Activated CD4-positive, alpha-beta T cell treated with anti-CD3 and anti-CD28 coated beads, Interleukin-2, amount 10 ng/mL, durations not matched to agents 24 days and 14 days (primary cell): ENCODE measurements around the gene ZFHX3. TPM values are rescaled to one million over a fixed set of nuclear protein-coding genes. Genes with fewer than 3 reads are reported as not detected.

Source experiments
- DNase-seq: peaks from one replicate; pipeline ENCODE4 v3.0.0; 2022
- H3K27ac Mint-ChIP-seq: one replicate; pipeline ENCODE4 v1.8.0; 2022; ENCODE audit warnings: mild to moderate bottlenecking, mixed read lengths
- H3K27me3 Mint-ChIP-seq: one replicate; pipeline ENCODE4 v1.8.0; 2022; ENCODE audit warnings: mixed read lengths
- H3K36me3 Mint-ChIP-seq: one replicate; pipeline ENCODE4 v1.8.0; 2022; ENCODE audit warnings: low read depth, mild to moderate bottlenecking, mixed read lengths
- H3K4me1 Mint-ChIP-seq: one replicate; pipeline ENCODE4 v1.8.0; 2021; ENCODE audit warnings: mixed read lengths
- H3K4me3 Mint-ChIP-seq: one replicate; pipeline ENCODE4 v1.8.0; 2022; ENCODE audit warnings: mild to moderate bottlenecking, moderate library complexity, mixed read lengths
- H3K9me3 Mint-ChIP-seq: one replicate; pipeline ENCODE4 v1.8.0; 2021; ENCODE audit warnings: mixed read lengths
- intact Hi-C: fragments of 100-400 bp; cut with micrococcal nuclease; formaldehyde crosslinking; loops from one replicate; pipeline ENCODE4 v1.15.1; 2023
- total RNA-seq: library from RNA; stranded (reverse); gene quantifications from 2 replicates; pipeline ENCODE4 v1.2.3, GENCODE V29; 2022

Gene ZFHX3
- total RNA-seq, 1 donor from 2014 or later, result 0.49 TPM

DNA sequence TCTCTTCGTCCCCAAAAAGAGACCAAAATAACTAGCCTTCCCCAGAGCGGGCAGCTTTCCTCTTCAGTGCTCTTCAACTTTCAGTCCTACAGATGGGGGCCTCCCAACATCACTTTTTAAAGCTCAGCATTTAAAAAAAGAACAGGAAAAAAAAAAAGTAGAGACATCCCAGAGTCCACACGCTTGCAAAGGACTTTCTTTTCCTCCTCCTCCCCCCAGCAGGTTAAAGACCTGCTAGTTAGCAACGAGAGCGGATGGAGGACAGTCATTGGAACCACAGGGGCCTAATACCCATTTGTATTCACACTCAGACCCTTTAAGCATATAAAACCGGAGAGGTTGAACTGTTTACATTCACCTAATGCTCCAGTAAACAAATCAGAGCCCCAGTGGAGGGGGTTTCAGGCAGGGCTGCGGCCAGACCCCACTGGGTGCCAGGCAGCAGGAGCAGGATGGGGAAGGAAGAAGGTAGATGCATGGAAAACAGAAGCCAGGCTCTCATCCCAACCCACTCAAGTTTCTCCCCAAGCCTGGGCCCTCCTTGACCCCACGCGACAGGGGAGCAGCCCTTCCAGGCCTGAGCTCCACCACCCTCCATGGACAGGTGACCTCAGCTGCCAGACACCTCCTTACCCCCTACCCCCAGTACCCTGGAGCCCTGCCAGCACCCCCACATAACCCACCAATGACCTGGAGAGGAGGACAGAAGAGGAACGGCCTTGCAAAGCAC is 15.2 kb downstream of the ZFHX3 start:
- no peaks in the 10 kb centered on the region for H3K36me3 Mint-ChIP-seq
- intact Hi-C loops, result no loop called here
- no peak overlapping the region for H3K27ac Mint-ChIP-seq
- H3K4me1 Mint-ChIP-seq, result peaks cover 2% of the 10 kb centered on the region
- peaks cover 40% of the 10 kb centered on the region for H3K27me3 Mint-ChIP-seq
- H3K9me3 Mint-ChIP-seq, result no peaks in the 10 kb centered on the region
- DNase-seq, result no peak
- H3K4me3 Mint-ChIP-seq, result no peak overlapping the region

DNA sequence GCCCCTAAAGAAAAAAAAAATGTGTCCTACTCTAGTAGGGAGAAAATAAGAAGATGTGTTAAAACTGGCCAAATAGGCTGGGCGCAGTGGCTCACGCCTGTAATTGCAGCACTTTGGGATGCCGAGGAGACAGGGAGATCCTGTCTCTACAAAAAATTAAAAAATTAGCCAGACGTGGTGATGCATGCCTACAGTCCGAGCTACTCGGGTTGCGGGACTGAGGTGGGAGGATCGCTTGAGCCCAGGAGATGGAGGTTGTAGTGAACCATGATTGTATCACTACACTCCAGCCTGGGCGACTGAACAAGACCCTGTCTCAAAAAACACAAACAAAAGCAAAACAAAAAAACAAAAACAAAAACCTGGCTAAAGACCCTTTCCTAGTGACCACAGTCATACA is 15.9 kb downstream of the ZFHX3 start:
- Mint-ChIP-seq H3K36me3 (no peaks in the 10 kb centered on the region), H3K27ac (no peak overlapping the region), H3K4me3 (no peak overlapping the region), H3K4me1 (peaks cover 2% of the 10 kb centered on the region), H3K27me3 (peaks cover 33% of the 10 kb centered on the region), H3K9me3 (no peaks in the 10 kb centered on the region)
- no peak for DNase-seq
- intact Hi-C loops, result no loop called here

DNA sequence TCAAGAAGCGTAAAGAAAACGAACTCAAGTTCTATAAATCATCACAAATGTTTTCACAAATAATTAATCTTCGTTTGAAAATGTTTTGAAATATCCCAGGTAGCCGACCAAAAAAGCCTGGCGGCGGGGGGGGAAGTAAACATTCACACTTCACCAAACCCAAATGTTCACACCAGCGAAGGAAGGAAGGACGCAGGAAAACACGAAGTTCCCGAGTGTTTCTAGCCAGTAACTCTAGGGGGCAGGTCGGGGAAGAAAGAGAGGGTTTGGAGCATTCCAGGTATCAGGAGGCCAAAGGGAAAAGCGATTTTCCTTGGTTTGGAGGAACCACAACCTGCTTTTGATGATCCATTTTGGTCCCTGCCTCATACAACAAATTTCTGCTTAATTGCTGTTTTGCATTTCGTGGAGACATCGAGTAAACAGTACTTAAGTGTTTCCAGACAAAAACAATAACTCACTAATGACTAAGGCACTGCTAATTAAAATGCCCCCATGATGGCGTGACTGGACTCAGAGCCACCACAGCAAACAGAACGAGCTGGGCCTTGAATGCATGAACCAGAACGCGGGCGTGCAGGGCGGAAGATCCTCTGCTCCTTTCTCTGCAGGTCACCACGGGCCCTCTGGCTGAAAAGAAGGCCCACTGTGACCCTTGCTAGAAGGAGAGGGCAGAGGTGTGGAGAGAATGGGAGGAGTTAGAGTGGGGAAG is 16.6 kb downstream of the ZFHX3 start:
- H3K9me3 Mint-ChIP-seq, result no peaks in the 10 kb centered on the region
- intact Hi-C loops, result no loop called here
- no peak overlapping the region for H3K27ac Mint-ChIP-seq
- peaks cover 29% of the 10 kb centered on the region for H3K27me3 Mint-ChIP-seq
- no peak overlapping the region for H3K4me3 Mint-ChIP-seq
- H3K36me3 Mint-ChIP-seq, result no peaks in the 10 kb centered on the region
- DNase-seq, result no peak
- peaks cover 2% of the 10 kb centered on the region for H3K4me1 Mint-ChIP-seq

DNA sequence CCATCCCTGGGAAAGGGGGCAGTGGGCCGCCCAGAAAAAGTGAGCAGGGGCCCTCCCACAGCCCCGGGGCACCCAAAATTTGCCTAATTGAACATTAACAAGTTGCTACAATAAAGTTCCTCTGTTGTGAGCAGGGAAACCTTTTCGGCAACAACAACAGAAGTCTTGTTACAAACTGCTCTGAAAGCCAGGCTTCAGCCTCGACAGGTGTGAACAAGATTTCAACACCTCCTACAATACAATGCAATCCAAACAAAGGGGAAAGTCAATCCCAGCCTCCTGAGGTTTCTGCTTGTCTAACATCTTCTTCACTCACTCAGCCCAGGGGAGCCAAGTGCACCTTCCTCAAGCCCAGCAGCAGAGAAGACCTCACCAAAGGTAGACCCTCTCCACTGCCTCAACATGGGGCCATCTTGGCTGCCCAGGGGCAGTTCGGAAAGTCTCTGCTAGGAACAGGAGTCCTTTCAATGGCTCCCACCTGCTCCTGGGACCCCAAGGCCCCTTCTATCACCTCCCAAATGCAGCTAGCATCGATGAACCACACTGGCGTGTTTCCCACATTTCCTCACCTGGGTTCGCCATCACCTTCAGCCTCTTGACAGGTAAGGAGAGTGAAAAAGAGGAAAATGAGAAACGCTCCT is 19.1 kb downstream of the ZFHX3 start:
- intact Hi-C loops, result no loop called here
- H3K4me3 Mint-ChIP-seq, result no peak overlapping the region
- H3K9me3 Mint-ChIP-seq, result no peaks in the 10 kb centered on the region
- DNase-seq, result no peak
- H3K36me3 Mint-ChIP-seq, result no peaks in the 10 kb centered on the region
- peaks cover 12% of the 10 kb centered on the region for H3K27me3 Mint-ChIP-seq
- peaks cover 2% of the 10 kb centered on the region for H3K4me1 Mint-ChIP-seq
- H3K27ac Mint-ChIP-seq, result no peak overlapping the region

DNA sequence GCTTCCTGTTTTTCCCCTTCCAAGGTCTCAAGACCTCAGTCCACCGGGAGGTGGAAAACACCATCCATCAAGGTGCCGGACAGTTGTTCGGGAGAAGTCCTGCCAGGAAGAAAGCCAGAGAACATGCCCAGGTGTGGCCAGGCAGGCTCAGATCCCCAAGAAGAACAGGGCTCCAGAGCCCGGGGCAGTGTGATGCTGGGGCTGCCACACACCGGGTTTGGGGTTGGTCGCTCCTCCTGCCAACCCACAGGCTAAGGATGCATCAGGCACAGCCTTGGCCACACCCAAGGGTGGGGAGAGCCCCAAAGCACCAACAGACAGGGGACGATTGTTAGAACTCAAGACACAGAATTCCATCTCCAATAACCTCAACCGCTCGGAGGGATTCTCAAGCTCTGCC is 19.7 kb downstream of the ZFHX3 start:
- Mint-ChIP-seq H3K36me3 (no peaks in the 10 kb centered on the region), H3K27me3 (peaks cover 12% of the 10 kb centered on the region), H3K4me3 (no peak overlapping the region), H3K27ac (no peak overlapping the region), H3K4me1 (peaks cover 2% of the 10 kb centered on the region), H3K9me3 (no peaks in the 10 kb centered on the region)
- intact Hi-C loops, result no loop called here
- DNase-seq, result no peak

DNA sequence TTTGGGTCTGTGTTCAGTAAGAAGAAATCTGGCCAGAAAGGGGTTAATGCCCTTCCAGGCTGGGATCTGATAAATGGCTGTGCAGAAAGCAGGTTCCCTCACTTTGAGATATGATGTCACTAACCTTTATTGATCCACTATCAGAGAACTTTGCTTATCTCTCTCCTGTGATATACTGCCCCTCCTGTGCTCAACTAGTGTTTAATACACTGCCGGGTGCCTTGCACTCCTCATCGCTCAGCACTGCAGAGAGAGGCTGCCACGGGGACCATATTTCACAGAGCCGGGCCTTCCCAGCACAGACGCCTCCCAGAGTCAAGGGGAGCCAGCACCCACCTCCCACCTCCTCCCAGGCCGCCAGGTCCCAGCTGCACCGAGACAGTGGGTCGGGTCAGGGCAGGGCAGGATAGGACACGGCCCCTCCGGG is 20.2 kb downstream of the ZFHX3 start:
- intact Hi-C loops, result no loop called here
- H3K9me3 Mint-ChIP-seq, result no peaks in the 10 kb centered on the region
- peaks cover 12% of the 10 kb centered on the region for H3K27me3 Mint-ChIP-seq
- H3K36me3 Mint-ChIP-seq, result no peaks in the 10 kb centered on the region
- H3K4me3 Mint-ChIP-seq, result no peak overlapping the region
- H3K27ac Mint-ChIP-seq, result no peak overlapping the region
- DNase-seq, result no peak
- peaks cover 2% of the 10 kb centered on the region for H3K4me1 Mint-ChIP-seq

DNA sequence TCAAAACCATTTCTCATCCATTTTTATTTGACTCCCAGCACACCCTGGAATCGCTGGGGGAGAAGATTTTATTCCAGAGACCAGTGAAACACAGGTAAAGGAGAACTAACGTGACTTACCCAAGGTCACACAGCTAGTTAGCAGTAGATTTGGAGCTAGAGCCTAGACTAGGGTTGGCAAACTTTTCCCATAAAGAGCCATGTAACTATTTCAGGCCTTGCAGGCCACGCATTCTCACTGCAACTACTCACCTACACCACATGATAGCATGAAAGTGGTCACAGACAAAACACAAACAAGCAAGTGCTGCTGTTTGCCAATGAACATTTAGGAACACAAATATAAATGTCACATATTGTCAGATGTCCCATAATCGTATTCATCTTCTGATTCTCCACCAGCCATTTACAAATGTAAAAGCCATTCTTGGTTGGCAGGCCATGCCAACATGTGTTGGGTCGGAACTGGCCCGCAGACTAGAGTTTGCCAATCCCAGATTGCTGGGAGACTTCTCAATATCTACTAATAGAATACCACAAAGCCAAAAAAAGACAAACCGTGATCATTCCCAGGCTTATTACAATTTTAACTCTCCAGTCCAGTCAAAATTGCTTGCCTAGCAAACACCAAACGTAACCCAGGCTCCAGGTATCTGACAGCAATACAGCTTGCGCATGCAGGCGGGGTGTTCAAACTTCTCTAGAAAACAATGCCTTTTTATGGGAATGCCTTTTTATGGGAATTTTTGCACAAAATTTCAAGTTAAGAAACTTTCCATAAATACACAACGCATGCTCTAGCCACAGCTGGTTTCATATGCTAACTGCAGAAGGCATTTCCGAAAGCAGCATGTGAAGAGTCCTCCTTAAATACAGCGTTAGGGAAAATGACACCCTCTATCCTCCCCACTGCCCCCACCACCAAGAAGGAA is 20.9 kb downstream of the ZFHX3 start:
- DNase-seq, result no peak
- intact Hi-C loops, result no loop called here
- no peaks in the 10 kb centered on the region for H3K9me3 Mint-ChIP-seq
- no peak overlapping the region for H3K27ac Mint-ChIP-seq
- H3K36me3 Mint-ChIP-seq, result no peaks in the 10 kb centered on the region
- peaks cover 7% of the 10 kb centered on the region for H3K27me3 Mint-ChIP-seq
- no peaks in the 10 kb centered on the region for H3K4me1 Mint-ChIP-seq
- no peak overlapping the region for H3K4me3 Mint-ChIP-seq

DNA sequence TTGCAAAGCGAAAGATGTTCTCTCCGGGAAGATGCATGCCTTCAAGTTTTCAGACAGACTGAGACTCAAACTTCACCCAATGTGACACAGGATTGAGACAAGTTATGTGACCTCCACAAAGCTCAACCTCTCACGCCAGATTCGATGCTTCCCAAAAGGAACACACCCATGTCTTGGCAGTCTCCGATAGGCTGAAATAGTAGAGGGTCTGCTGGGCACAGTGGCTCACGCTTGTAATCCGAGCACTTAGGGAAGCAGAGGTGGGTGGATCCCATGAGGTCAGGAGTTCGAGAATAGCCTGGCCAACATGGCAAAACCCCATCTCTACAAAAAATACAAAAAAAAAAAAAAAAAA is 22.1 kb downstream of the ZFHX3 start:
- H3K27ac Mint-ChIP-seq, result no peak overlapping the region
- no peaks in the 10 kb centered on the region for H3K27me3 Mint-ChIP-seq

DNA sequence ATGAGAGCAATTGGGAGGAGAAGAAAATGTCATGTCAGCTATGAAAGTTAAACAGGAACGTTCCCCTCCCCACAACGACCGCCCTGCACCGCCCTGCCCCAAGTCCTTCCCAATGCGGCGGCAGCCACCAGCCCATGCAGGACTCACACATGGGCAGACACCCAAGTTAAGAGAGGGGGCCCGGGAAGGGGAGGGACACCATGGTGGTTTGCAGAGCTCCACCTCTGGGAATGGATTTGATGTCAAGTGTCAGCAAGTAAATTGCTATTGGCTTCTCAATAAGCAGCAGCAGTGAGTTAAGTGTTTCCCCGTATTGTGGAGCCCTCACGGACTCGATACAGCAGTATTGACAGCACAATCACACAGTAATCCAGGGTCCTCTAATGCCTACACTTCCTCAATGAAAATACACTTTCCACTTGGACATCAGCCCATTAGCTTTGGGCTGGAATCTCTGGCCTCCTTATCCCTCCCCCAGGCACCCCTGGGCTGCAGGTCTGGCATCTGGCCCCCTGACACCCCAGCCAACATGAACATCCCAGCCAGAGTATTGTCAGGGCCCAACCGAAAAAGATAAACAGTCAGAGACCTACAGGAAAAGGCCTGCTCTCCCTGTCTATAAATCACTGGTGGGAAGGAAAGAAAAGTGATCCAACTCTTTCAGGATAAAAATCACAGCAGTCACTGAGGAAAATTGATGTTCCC is 22.6 kb downstream of the ZFHX3 start:
- H3K27ac Mint-ChIP-seq, result no peak overlapping the region
- H3K36me3 Mint-ChIP-seq, result no peaks in the 10 kb centered on the region
- no peak overlapping the region for H3K4me3 Mint-ChIP-seq
- no peaks in the 10 kb centered on the region for H3K9me3 Mint-ChIP-seq
- intact Hi-C loops, result no loop called here
- H3K27me3 Mint-ChIP-seq, result no peaks in the 10 kb centered on the region
- no peaks in the 10 kb centered on the region for H3K4me1 Mint-ChIP-seq
- no peak for DNase-seq

More for the DNA sequence above, 22.1 kb downstream of the ZFHX3 start:
- Mint-ChIP-seq H3K9me3 (no peaks in the 10 kb centered on the region), H3K4me1 (no peaks in the 10 kb centered on the region), H3K36me3 (no peaks in the 10 kb centered on the region), H3K4me3 (no peak overlapping the region)
- no peak for DNase-seq
- intact Hi-C loops, result no loop called here

DNA sequence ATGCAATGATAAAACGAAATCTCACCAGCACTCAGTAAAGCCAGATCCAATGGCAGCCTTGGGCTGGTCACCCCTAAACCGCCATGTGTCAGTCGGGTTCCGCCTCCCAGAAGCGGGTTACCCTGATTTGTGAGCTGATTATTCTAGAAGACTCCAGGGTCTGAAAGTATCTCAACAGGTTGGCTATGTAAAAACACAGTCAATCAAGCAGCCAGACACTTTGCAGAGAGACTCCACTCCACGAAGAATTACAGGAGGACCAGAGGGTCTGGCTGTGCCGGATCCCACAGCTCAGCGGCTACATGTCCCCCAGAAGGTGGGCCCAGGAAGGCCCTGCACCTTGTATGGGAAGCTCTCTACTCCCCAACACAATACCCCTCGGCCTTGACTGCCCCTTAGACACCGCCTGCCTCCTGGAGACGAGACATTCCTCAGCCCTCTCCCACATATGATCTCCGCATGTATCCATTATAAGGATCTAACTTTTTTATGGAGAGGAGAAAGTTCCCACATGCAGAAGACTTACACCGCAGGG is 23.3 kb downstream of the ZFHX3 start:
- Mint-ChIP-seq H3K27me3 (no peaks in the 10 kb centered on the region), H3K9me3 (no peaks in the 10 kb centered on the region), H3K36me3 (no peaks in the 10 kb centered on the region), H3K4me1 (no peaks in the 10 kb centered on the region), H3K27ac (no peak overlapping the region), H3K4me3 (no peak overlapping the region)
- intact Hi-C loops, result no loop called here
- DNase-seq, result no peak

DNA sequence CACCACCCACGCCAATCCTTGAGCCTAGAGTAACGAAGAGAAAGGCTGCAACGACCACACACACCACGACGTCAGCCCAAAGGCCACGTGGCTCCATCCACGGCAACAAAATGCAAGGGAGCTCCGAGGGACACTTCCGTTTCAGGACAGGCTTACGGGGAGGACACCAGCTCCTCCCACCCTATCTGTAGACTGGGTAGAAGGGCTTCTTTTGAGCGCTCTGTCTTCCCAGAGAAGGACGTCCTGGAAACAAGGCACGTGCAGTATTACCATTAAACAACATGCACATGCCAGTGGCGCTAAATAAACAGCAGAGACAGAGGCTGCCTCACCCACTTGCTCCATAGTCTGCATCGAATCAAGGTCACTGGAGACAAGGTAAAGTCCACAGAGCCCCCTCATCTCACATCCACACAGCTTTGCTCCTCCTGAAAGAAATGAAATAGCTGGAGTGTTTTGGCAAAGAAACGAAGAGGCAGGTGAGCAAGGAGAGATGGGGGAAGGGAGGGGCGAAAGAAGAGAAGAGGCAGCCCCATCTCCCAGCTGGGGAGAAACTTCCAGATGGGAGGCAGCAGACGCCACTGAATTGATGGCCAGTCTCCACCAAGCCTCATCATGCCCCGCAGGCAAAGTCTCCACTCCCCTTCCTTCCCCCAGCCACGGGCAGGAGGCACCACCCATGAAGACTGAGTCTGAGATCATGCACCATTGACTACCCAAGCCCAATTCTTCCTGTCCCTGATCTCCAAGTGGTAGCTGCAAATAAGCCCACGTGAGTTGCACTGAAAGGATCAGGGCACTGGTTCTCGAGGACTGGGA is 24.0 kb downstream of the ZFHX3 start:
- Mint-ChIP-seq H3K36me3 (no peaks in the 10 kb centered on the region), H3K27ac (no peak overlapping the region), H3K4me1 (no peaks in the 10 kb centered on the region), H3K9me3 (no peaks in the 10 kb centered on the region), H3K4me3 (no peak overlapping the region), H3K27me3 (no peaks in the 10 kb centered on the region)
- no peak for DNase-seq
- intact Hi-C loops, result no loop called here

DNA sequence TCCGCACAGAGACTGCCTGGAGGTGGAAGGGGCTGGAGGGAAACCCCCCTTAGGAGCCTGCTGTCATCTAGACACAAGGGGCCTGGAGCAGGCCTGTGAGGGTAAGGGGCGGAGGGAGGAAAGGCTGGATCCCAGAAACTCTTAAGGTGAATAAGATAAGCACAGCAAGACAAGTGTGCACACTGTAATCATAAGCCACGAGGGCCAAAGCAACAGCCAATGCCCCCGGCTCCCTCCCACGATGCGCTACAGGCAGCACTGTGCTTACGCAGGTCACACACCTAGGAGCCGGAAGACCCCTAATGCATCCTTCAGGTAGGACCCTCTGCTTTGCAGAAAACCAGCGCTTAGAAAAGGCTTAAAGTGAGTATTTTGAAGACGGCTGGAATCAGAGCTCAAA is 24.6 kb downstream of the ZFHX3 start:
- H3K4me3 Mint-ChIP-seq, result no peak overlapping the region

More for the DNA sequence above, 24.6 kb downstream of the ZFHX3 start:
- intact Hi-C loops, result no loop called here
- no peak for DNase-seq
- Mint-ChIP-seq H3K9me3 (no peaks in the 10 kb centered on the region), H3K27ac (no peak overlapping the region), H3K27me3 (no peaks in the 10 kb centered on the region), H3K4me1 (no peaks in the 10 kb centered on the region), H3K36me3 (no peaks in the 10 kb centered on the region)
